IPS DF 19.7 (cell line): Measurements from ENCODE around the gene ZMYND8.

ENCODE experiments used
- DNase-seq: peaks from one replicate; pipeline ENCODE4 v3.0.0-alpha.2; 2013; ENCODE audit warnings: low read depth, low spot score

The ZMYND8 gene

GRCh38 chr20:47353692-47354463 lies 2.6 kb downstream of the ZMYND8 start:
- DNase-seq = no peak

GRCh38 chr20:47353239-47353691 lies 3.2 kb downstream of the ZMYND8 start:
- DNase-seq = no peak

GRCh38 chr20:47352332-47353238 lies 3.9 kb downstream of the ZMYND8 start:
- no peak for DNase-seq

- DNase-seq = no peak
Measured at GRCh38 chr20:47351643-47352331, 4.7 kb downstream of the ZMYND8 start.

GRCh38 chr20:47350691-47351545 lies 5.6 kb downstream of the ZMYND8 start:
- DNase-seq = no peak

GRCh38 chr20:47350181-47350550 lies 6.3 kb downstream of the ZMYND8 start:
- no peak for DNase-seq

GRCh38 chr20:47349365-47350180 lies 6.9 kb downstream of the ZMYND8 start:
- no peak for DNase-seq

GRCh38 chr20:47348539-47349142 lies 7.9 kb downstream of the ZMYND8 start:
- no peak for DNase-seq

- no peak for DNase-seq
Measured at GRCh38 chr20:47347661-47348435, 8.7 kb downstream of the ZMYND8 start.

GRCh38 chr20:47346172-47346571 lies 10.3 kb downstream of the ZMYND8 start:
- no peak for DNase-seq

GRCh38 chr20:47345214-47345613 lies 11.3 kb downstream of the ZMYND8 start:
- no peak for DNase-seq

- DNase-seq = no peak
Measured at GRCh38 chr20:47343007-47343472, 13.5 kb downstream of the ZMYND8 start.

GRCh38 chr20:47338131-47338628 lies 18.3 kb downstream of the ZMYND8 start:
- no peak for DNase-seq

GRCh38 chr20:47337413-47337812 lies 19.1 kb downstream of the ZMYND8 start:
- DNase-seq = no peak

- no peak for DNase-seq
Measured at GRCh38 chr20:47336129-47336754, 20.3 kb downstream of the ZMYND8 start.

- DNase-seq = no peak
Measured at GRCh38 chr20:47335251-47336128, 21.0 kb downstream of the ZMYND8 start.

GRCh38 chr20:47334022-47334551 lies 22.4 kb downstream of the ZMYND8 start:
- no peak for DNase-seq
